IMR-90 (cell line): ENCODE measurements around the gene SCAMP1. TPM values are rescaled to one million over a fixed set of nuclear protein-coding genes. Genes with fewer than 3 reads are reported as not detected.
A peak's percentile ranks its signal among the peaks of the same experiment; 100 is the strongest.

ENCODE experiments used
- ATAC-seq: fragments of 200-7000 bp; cut with Tn5 transposase; 2 replicates; pipeline ENCODE4 v1.9.1; 2020; ENCODE audit warnings: low read depth, mild to moderate bottlenecking, moderate library complexity
- BruUV-seq: library from RNA; stranded (reverse); fragments of 400-500 nt; replicated peaks from 2 replicates; lab custom pipeline; 2021; lab: Mats Ljungman, UMichigan
- CTCF ChIA-PET: fragments of 300-600 bp; formaldehyde crosslinking; extraction: SDS; loops from one replicate; lab custom pipeline; 2021; ENCODE audit warnings: antibody characterized with exemption; lab: Yijun Ruan, JAX
- POLR2A ChIA-PET: fragments of 300-600 bp; sonication (Branson Sonifier 250); formaldehyde crosslinking; loops from one replicate; lab custom pipeline; 2022; ENCODE audit warnings: antibody characterized with exemption; ENCODE audit not compliant: unreplicated experiment; lab: Charles Lee
- DNase-seq: peaks from one replicate; pipeline ENCODE4 v3.0.0; 2013
- H2AFZ ChIP-seq: replicated peaks from 2 replicates; pipeline ENCODE3; 2013; ENCODE audit warnings: low read length, mild to moderate bottlenecking; ENCODE audit not compliant: poor library complexity
- H2AK5ac ChIP-seq: 2 replicates; pipeline ENCODE4 v1.6.1; 2013; ENCODE audit warnings: low read depth, low read length, inconsistent platforms
- H2AK9ac ChIP-seq: replicated peaks from 2 replicates; pipeline ENCODE3; 2013; ENCODE audit warnings: mild to moderate bottlenecking, low read depth, low read length, moderate library complexity; ENCODE audit not compliant: poor library complexity
- H2BK120ac ChIP-seq: 2 replicates; pipeline ENCODE4 v1.6.1; 2013; ENCODE audit warnings: low read depth, low read length, inconsistent platforms
- H2BK15ac ChIP-seq: 3 replicates; pipeline ENCODE4 v1.6.1; 2013; ENCODE audit warnings: low read depth, low read length, inconsistent platforms
- H2BK20ac ChIP-seq: 2 replicates; pipeline ENCODE4 v1.6.1; 2013; ENCODE audit warnings: low read depth, mild to moderate bottlenecking, inconsistent platforms, low read length, moderate library complexity
- H2BK5ac ChIP-seq: 2 replicates; pipeline ENCODE4 v1.6.1; 2013; ENCODE audit warnings: mild to moderate bottlenecking, low read depth, low read length, inconsistent platforms; ENCODE audit not compliant: poor library complexity, severe bottlenecking
- H3K14ac ChIP-seq: replicated peaks from 2 replicates; pipeline ENCODE4 v1.6.1; 2013; ENCODE audit warnings: low read depth, low read length, inconsistent platforms
- H3K18ac ChIP-seq: 2 replicates; pipeline ENCODE4 v1.6.1; 2013; ENCODE audit warnings: low read depth, low read length, control low read depth
- H3K23ac ChIP-seq: 2 replicates; pipeline ENCODE4 v1.6.1; 2013; ENCODE audit warnings: low read depth, low read length, inconsistent platforms
- H3K27ac ChIP-seq: 2 replicates; pipeline ENCODE4 v1.5.1; 2013; ENCODE audit warnings: mild to moderate bottlenecking, control low read depth, low read length; ENCODE audit not compliant: insufficient read depth
- H3K27me3 ChIP-seq: 2 replicates; pipeline ENCODE4 v1.6.1; 2013; ENCODE audit warnings: low read length; ENCODE audit not compliant: control insufficient read depth, insufficient read depth
- H3K36me3 ChIP-seq: 2 replicates; pipeline ENCODE4 v1.6.1; 2013; ENCODE audit warnings: low read length, mixed read lengths; ENCODE audit not compliant: control insufficient read depth, insufficient read depth
- H3K4ac ChIP-seq: 2 replicates; pipeline ENCODE4 v1.6.1; 2013; ENCODE audit warnings: low read depth, low read length, inconsistent platforms
- H3K4me1 ChIP-seq: 2 replicates; pipeline ENCODE4 v1.6.1; 2013; ENCODE audit warnings: low read length, mixed read lengths; ENCODE audit not compliant: control insufficient read depth, insufficient read depth
- H3K4me2 ChIP-seq: 2 replicates; pipeline ENCODE4 v1.6.1; 2013; ENCODE audit warnings: low read depth, mild to moderate bottlenecking, control low read depth, low read length, moderate library complexity
- H3K4me3 ChIP-seq: 2 replicates; pipeline ENCODE4 v1.5.1; 2013; ENCODE audit warnings: low read depth, mild to moderate bottlenecking, control low read depth, low read length, moderate library complexity; ENCODE audit not compliant: insufficient read depth
- H3K56ac ChIP-seq: 2 replicates; pipeline ENCODE4 v1.6.1; 2013; ENCODE audit warnings: low read length, inconsistent platforms; ENCODE audit not compliant: insufficient read depth; ENCODE audit errors: extremely low read depth
- H3K79me1 ChIP-seq, 2 experiments: 2 replicates each; pipeline ENCODE4 v1.6.1; 2013; ENCODE audit warnings: low read length in 2 of 2, inconsistent platforms in 1 of 2, low read depth in 1 of 2
- H3K9ac ChIP-seq: 2 replicates; pipeline ENCODE4 v1.6.1; 2013; ENCODE audit warnings: low read depth, low read length, control low read depth
- H3K9me1 ChIP-seq: 2 replicates; pipeline ENCODE4 v1.6.1; 2013; ENCODE audit warnings: low read length, inconsistent platforms; ENCODE audit not compliant: insufficient read depth
- H3K9me3 ChIP-seq: 2 replicates; pipeline ENCODE4 v1.6.1; 2013; ENCODE audit warnings: low read length; ENCODE audit not compliant: control insufficient read depth, insufficient read depth
- H4K20me1 ChIP-seq: 2 replicates; pipeline ENCODE4 v1.6.1; 2013; ENCODE audit warnings: low read length, inconsistent platforms; ENCODE audit not compliant: insufficient read depth
- H4K5ac ChIP-seq: 2 replicates; pipeline ENCODE4 v1.6.1; 2013; ENCODE audit warnings: mild to moderate bottlenecking, low read depth, low read length, control low read depth
- H4K8ac ChIP-seq, 2 experiments: 2 replicates each; pipeline ENCODE4 v1.6.1; 2013; ENCODE audit warnings: low read depth in 2 of 2, low read length in 2 of 2, control low read depth in 1 of 2, inconsistent platforms in 1 of 2
- H4K91ac ChIP-seq: 2 replicates; pipeline ENCODE4 v1.6.1; 2013; ENCODE audit warnings: low read depth, low read length, inconsistent platforms; ENCODE audit not compliant: insufficient read depth
- BHLHE40 ChIP-seq: fragments of 150-350 bp; IDR thresholded peaks from 2 replicates; pipeline ENCODE4 v1.6.1; 2016; ENCODE audit warnings: mild to moderate bottlenecking, low read depth, low read length
- CEBPB ChIP-seq: IDR thresholded peaks from 2 replicates; pipeline ENCODE4 v1.6.1; 2012; ENCODE audit warnings: low read depth, low read length, improper control_type of control experiment
- CTCF ChIP-seq: conservative IDR thresholded peaks from 2 replicates; pipeline ENCODE4 v1.5.1; 2012; ENCODE audit warnings: mild to moderate bottlenecking, low read depth, low read length, improper control_type of control experiment
- ELK1 ChIP-seq: fragments of 150-350 bp; IDR thresholded peaks from 2 replicates; pipeline ENCODE4 v1.6.1; 2016; ENCODE audit warnings: low read depth, mild to moderate bottlenecking, low read length, moderate library complexity, borderline replicate concordance
- MAFK ChIP-seq: IDR thresholded peaks from 2 replicates; pipeline ENCODE4 v1.6.1; 2012; ENCODE audit warnings: low read depth, low read length, improper control_type of control experiment
- MAZ ChIP-seq: IDR thresholded peaks from 2 replicates; pipeline ENCODE4 v1.6.1; 2012; ENCODE audit warnings: low read depth, mild to moderate bottlenecking, low read length, improper control_type of control experiment, moderate library complexity, borderline replicate concordance
- NFE2L2 ChIP-seq: fragments of 150-350 bp; IDR thresholded peaks from 2 replicates; pipeline ENCODE4 v1.6.1; 2016; ENCODE audit warnings: low read depth, mild to moderate bottlenecking, low read length
- POLR2A ChIP-seq: IDR thresholded peaks from 2 replicates; pipeline ENCODE4 v1.6.1; 2012; ENCODE audit warnings: mild to moderate bottlenecking, low read depth, low read length
- RAD21 ChIP-seq: IDR thresholded peaks from 2 replicates; pipeline ENCODE4 v1.6.1; 2012; ENCODE audit warnings: low read length, improper control_type of control experiment
- RCOR1 ChIP-seq: IDR thresholded peaks from 2 replicates; pipeline ENCODE4 v1.6.1; 2012; ENCODE audit warnings: mild to moderate bottlenecking, low read length, improper control_type of control experiment; ENCODE audit not compliant: insufficient replicate concordance
- RFX5 ChIP-seq: IDR thresholded peaks from 2 replicates; pipeline ENCODE4 v1.8.0; 2012; ENCODE audit warnings: low read depth, mild to moderate bottlenecking, low read length, moderate library complexity
- USF2 ChIP-seq: fragments of 150-350 bp; IDR thresholded peaks from 2 replicates; pipeline ENCODE4 v1.6.1; 2017; ENCODE audit warnings: mild to moderate bottlenecking, antibody characterized with exemption, low read length, low read depth
- WGBS, 2 experiments: methylation state at CpG; one replicate each; pipeline versions ENCODE4 v1.1.5 to v1.1.7; 2013; ENCODE audit warnings: missing lambda C conversion rate in 2 of 2; ENCODE audit not compliant: insufficient read length in 1 of 2; ENCODE audit errors: extremely low coverage in 2 of 2; 5-methylcytosine and 5-hydroxymethylcytosine counted together
- dilution Hi-C: fragments of 300-500 bp; cut with HindIII; formaldehyde crosslinking; loops from one replicate; pipeline ENCODE4 v1.14.3; 2018; ENCODE audit warnings: low sequenced_read_pairs; ENCODE audit not compliant: unreplicated experiment
- in situ Hi-C: fragments of 300-500 bp; cut with MboI; formaldehyde crosslinking; loops from 3 replicates; pipeline ENCODE4 v1.14.3; 2019; ENCODE audit warnings: low sequenced_read_pairs, inconsistent platforms, mixed read lengths
- intact Hi-C: fragments of 100-400 bp; cut with micrococcal nuclease; formaldehyde crosslinking; loops from 2 replicates; pipeline ENCODE4 v1.10.0; 2022
- polyA plus RNA-seq, 3 experiments: library from polyadenylated mRNA; depleted of rRNA; stranded (reverse); fragments of >200 nt; gene quantifications; 2 replicates each; pipeline ENCODE4 v1.2.3, GENCODE V29; 2012; ENCODE audit warnings: low replicate concordance in 1 of 3
- total RNA-seq: library from RNA; depleted of rRNA; stranded (reverse); fragments of >200 nt; gene quantifications from 2 replicates; pipeline ENCODE4 v1.2.3, GENCODE V29; 2012

Gene SCAMP1
- total and polyA plus RNA-seq, 2 of the 4 experiments (the other 2 are of a cell fraction), result 13.5 to 114 TPM

- Histone ChIP-seq H3K9me1 (peaks cover 16% of the 10 kb centered on the region; the same call in 1 of the 2 replicates), H3K14ac (peak overlapping the region; percentile 89), H2AK5ac (peak overlapping the region; percentile 74), H4K8ac (peak overlapping the region; percentile 6 to 55; a peak in 2 of 4 replicates), H4K91ac (0 out of 2 replicates have a peak overlapping the region, but pooled peaks have one; percentile 9), H2BK20ac (peak overlapping the region; percentile 38; the same call in 1 of the 2 replicates), H4K20me1 (peaks cover 5% of the 10 kb centered on the region; the same call in 1 of the 2 replicates), H2BK5ac (peak overlapping the region; percentile 87), H4K5ac (peak overlapping the region; percentile 69), H3K27me3 (no peaks in the 10 kb centered on the region), H2AK9ac (no peak overlapping the region), H3K4me1 (peaks cover 31% of the 10 kb centered on the region), H3K9ac (peak overlapping the region; percentile 66), H3K23ac (peak overlapping the region; percentile 21; the same call in 1 of the 2 replicates), H3K4me3 (no peak overlapping the region), H3K18ac (peak overlapping the region; percentile 85; the same call in 1 of the 2 replicates), H2BK15ac (peak overlapping the region; percentile 16; the same call in 2 of the 3 replicates), H3K27ac (peak overlapping the region; percentile 76; the same call in 1 of the 2 replicates), H3K4ac (peak overlapping the region; percentile 44), H2BK120ac (peak overlapping the region; percentile 63), H3K79me1 (peaks cover 21 to 45% of the 10 kb centered on the region in 2 experiments; a peak in 3 of 4 replicates), H3K36me3 (peaks cover 5% of the 10 kb centered on the region; the same call in 1 of the 2 replicates), H3K9me3 (no peaks in the 10 kb centered on the region), H3K56ac (peak overlapping the region; percentile 13), H2AFZ (no peak overlapping the region), H3K4me2 (peak overlapping the region; percentile 71)
- 17% methylated on average over 1 of the region's 9 CpGs; no CpG with 5 or more reads in 1 of the 2 experiments for WGBS, 2 experiments
- dilution Hi-C loops (no loop called here), in situ Hi-C loops (no loop called here), intact Hi-C loops (loop anchor here (5.0 kb wide), 1 partner anchor 120 kb away; the partner anchor contains the start of gene LHFPL2)
- DNase-seq (peak; percentile 94), ATAC-seq (peak; percentile 36)
- no TSS peak for BruUV-seq
- ChIA-PET CTCF (interaction anchor here (0.6 to 1.7 kb wide), 7 partner anchors 44 to 272 kb away, joined by 3 to 7 read pairs (median 4); no protein-coding TSS in a partner anchor), POLR2A (interaction anchor here (0.6 to 0.7 kb wide), 4 partner anchors 19 to 232 kb away, joined by 3 to 8 read pairs (median 4); no protein-coding TSS in a partner anchor)
- peak; percentile 64; the same call in 1 of the 2 replicates for TF ChIP-seq CEBPB
- no peak for TF ChIP-seq USF2
- TF ChIP-seq RCOR1, result no peak
- no peak for TF ChIP-seq RFX5
- no peak for TF ChIP-seq CTCF
- peak; percentile 55; the same call in 1 of the 2 replicates for TF ChIP-seq BHLHE40
- TF ChIP-seq NFE2L2, result peak; percentile 95
- TF ChIP-seq ELK1, result no peak
- no peak for TF ChIP-seq MAZ
- peak; percentile 81 for TF ChIP-seq MAFK
- peak; percentile 34 for TF ChIP-seq POLR2A
- TF ChIP-seq RAD21, result no peak
Measured at GRCh38 chr5:78527054-78527859, 166.8 kb downstream of the SCAMP1 start.
